NCI-H2029 treated with DMSO at 0.1 percent for 48 hours (cell line): ENCODE measurements around the gene C13orf46.

ENCODE experiments used
- DNase-seq: peaks from one replicate; lab custom pipeline; 2025; lab: John Stamatoyannopoulos, UW

The C13orf46 gene

DNA sequence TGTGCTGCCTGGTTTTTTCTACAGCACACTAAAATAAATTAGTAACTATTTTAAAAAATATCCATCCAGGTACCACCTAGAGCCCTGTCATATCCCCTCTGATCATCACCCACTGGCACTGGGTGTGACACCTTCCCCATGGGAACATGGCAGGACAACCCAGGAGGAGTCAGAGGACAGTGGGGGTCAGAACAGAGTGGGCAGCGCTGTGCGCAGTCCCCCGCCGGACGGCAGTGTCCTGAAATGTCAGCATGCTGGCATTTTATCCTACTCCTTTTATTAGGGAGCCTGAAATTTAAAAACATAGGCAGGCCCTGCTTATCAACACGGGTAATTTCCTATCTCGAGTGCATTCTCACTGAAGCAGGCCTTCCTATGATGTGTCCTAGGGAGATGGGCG is 67.9 kb downstream of the C13orf46 start:
- DNase-seq, result no peak

DNA sequence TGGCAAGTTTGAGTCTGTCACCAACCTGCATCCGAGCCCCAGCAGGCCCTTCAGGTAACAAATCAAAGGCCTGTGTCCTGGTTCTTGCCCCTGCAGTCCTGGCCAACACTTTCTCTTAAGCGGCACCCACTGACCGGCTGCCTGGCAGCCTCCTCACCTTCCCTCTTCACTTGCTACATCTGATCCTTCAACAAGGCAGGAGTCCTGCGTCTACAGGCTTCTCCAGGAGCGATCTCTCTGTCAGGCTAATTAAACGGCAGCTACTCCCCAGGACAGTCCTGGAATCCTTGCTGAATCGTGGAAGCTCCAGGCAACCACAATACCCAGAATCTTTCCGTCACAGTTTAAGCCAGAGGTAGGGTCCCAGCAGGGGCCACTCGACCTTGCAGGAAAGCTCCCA is 68.9 kb downstream of the C13orf46 start:
- DNase-seq, result no peak

DNA sequence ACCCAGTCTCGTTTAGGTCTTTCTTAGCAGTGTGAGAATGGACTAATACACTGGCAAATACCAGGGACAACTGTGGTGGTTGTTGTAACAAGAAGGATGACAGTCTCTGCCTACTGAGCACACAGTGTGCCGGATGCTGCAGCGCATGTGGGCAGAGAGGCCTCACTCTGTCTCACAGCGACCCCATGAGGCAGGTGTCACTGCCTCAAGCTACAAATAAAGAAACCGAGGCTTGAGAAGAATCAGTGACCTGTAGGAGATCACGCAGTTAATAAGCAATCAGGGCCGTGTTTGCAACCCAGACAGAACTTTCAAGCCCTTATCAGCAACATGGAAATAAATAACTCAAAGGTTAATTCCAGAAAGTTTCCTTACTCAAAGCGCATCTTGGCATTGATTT is 69.5 kb downstream of the C13orf46 start:
- no peak for DNase-seq

DNA sequence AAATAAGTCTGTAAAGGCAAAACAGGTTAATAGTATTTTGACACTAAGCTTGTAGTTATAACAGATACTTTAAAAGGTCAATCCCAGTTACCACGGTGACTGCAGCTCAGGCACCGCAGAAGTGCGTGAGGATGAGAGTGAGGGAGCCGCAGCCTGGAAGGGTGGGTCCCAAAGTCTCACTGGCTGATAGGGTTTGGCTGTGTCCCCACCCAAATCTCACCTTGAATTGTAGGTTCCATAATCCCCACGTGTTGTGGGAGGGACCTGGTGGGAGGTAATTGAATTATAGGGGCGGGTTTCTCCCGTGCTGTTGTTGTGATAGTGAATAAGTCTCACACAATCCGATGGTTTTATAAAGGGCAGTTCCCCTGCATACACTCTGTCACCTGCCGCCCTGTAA is 70.0 kb downstream of the C13orf46 start:
- DNase-seq, result no peak
